DND-41 (cell line): ENCODE results near the gene DGKB.

Source experiments
- CTCF ChIP-seq: IDR thresholded peaks from 2 replicates; pipeline ENCODE4 v1.5.1; 2012; ENCODE audit warnings: borderline replicate concordance, low read length, moderate library complexity, mild to moderate bottlenecking; ENCODE audit not compliant: poor library complexity, severe bottlenecking; ENCODE audit errors: extremely low read depth
- EZH2 ChIP-seq: IDR thresholded peaks from 3 replicates; pipeline ENCODE4 v1.6.1; 2012; ENCODE audit warnings: borderline replicate concordance, low read depth, mild to moderate bottlenecking, moderate library complexity, low read length, inconsistent platforms; ENCODE audit not compliant: severe bottlenecking

- TF ChIP-seq CTCF (no peak), EZH2 (no peak)
These were observed 807.2 kb downstream of the DGKB start for GRCh38 chr7:14095233-14095950.
